ENCODE results near the gene VPS35L. TPM values are rescaled to one million over a fixed set of nuclear protein-coding genes. Genes with fewer than 3 reads are reported as not detected.
A peak's percentile ranks its signal among the peaks of the same experiment; 100 is the strongest.
"Not testable (repeated sequence)": the region's sequence is repeated elsewhere in the genome, so short reads cannot be mapped to it uniquely, and the experiment has no call there.

VPS35L gene
- polyA plus RNA-seq, 1 donor: 53.2 TPM

DNA sequence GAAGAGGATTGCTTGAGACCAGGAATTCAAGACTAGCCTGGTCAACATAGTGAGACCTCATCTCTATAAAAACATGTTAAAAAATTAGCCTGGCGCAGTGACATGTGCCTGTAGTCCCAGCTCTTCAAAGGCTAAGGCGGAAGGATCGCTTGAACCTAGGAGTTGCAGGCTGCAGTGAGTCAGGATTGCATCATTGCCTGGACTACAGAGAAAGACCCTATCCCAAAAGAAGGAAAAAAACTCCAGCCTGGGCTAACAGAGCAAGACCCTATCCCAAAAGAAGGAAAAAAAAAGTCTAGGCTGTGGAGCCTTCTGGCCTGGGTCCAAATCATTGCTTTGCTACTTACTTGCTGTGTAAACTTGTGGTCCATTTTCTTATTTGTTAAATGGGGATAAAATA is 26.8 kb upstream of the VPS35L start:
- Histone ChIP-seq H3K4me3 (ENCODE audit: low read length) (no peak overlapping the region), H3K27ac (ENCODE audit: low read length) (no peak overlapping the region), H3K36me3 (ENCODE audit: control insufficient read depth, insufficient read depth, low read length) (peaks cover 16% of the 10 kb centered on the region), H3K9me3 (ENCODE audit: control insufficient read depth, low read depth, low read length) (no peaks in the 10 kb centered on the region), H3K4me1 (ENCODE audit: control insufficient read depth, insufficient read depth, low read length) (peaks cover 6% of the 10 kb centered on the region), H3K27me3 (ENCODE audit: control insufficient read depth, insufficient read depth, low read length) (no peaks in the 10 kb centered on the region)
- WGBS (ENCODE audit: insufficient coverage, low lambda C conversion rate): 100% methylated on average over 2 of the region's 3 CpGs
- no peak for DNase-seq

DNA sequence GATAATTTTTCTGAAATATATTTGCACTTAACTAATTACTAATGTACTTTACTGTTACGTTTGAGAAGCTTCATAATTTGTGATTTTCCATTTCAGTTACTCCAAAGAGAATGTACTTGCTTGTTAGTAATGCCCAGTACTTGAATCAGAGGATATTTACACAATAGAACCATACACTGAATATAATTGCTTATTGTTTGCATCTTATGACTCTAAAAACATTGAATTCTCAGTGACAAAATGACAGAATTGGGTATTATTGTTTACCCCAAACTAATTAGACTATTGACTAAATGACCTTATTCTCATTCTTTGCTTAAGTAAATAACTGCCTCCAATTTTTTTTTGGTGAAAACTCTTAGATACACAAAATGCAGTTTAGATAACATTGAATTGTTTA is 22.9 kb upstream of the VPS35L start:
- no CpG with 5 or more reads among the region's 1 CpG for WGBS (ENCODE audit: insufficient coverage, low lambda C conversion rate)
- H3K36me3 ChIP-seq (ENCODE audit: control insufficient read depth, insufficient read depth, low read length): peaks cover 30% of the 10 kb centered on the region

DNA sequence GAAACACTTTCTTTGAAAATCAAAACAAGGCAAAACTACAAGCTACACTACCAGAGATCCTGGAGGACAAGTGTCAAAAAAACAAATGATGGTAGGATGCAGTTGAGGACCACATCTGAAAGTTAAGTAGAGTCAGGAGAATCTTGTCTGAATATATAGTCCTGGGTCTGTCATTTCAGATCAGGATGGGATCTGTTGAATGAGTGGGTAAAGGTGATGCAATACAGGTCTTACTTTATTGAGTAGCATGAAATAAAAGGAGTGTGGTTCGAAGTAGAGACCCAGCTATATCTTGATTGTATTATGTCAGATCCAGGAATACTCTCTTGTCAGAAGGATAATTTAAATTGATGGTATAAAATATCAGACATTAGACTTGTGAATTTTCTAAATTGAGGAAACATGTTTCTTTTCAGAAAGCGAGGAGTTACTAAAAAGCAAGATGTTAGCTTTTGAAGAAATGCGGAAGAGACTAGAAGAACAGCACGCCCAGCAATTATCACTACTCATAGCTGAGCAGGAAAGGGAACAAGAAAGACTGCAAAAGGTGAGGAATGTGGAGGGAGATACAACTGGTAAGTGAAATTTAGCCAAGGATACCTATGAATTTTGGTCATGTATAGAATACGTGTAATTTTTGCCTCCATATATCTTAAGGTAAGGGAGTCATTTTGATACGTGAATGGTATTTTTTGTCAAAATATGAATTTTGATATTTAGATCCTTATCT is 15.1 kb upstream of the VPS35L start:
- Histone ChIP-seq H3K27me3 (ENCODE audit: control insufficient read depth, insufficient read depth, low read length) (no peaks in the 10 kb centered on the region), H3K4me1 (ENCODE audit: control insufficient read depth, insufficient read depth, low read length) (no peaks in the 10 kb centered on the region), H3K36me3 (ENCODE audit: control insufficient read depth, insufficient read depth, low read length) (peaks cover 32% of the 10 kb centered on the region), H3K27ac (ENCODE audit: low read length) (no peak overlapping the region), H3K4me3 (ENCODE audit: low read length) (no peak overlapping the region), H3K9me3 (ENCODE audit: control insufficient read depth, low read depth, low read length) (no peaks in the 10 kb centered on the region)
- WGBS (ENCODE audit: insufficient coverage, low lambda C conversion rate): 100% methylated on average over 4 of the region's 6 CpGs
- no peak for DNase-seq

More for the DNA sequence above, 22.9 kb upstream of the VPS35L start:
- Histone ChIP-seq H3K27ac (ENCODE audit: low read length) (no peak overlapping the region), H3K4me3 (ENCODE audit: low read length) (no peak overlapping the region), H3K27me3 (ENCODE audit: control insufficient read depth, insufficient read depth, low read length) (no peaks in the 10 kb centered on the region), H3K4me1 (ENCODE audit: control insufficient read depth, insufficient read depth, low read length) (no peaks in the 10 kb centered on the region), H3K9me3 (ENCODE audit: control insufficient read depth, low read depth, low read length) (no peaks in the 10 kb centered on the region)
- no peak for DNase-seq

DNA sequence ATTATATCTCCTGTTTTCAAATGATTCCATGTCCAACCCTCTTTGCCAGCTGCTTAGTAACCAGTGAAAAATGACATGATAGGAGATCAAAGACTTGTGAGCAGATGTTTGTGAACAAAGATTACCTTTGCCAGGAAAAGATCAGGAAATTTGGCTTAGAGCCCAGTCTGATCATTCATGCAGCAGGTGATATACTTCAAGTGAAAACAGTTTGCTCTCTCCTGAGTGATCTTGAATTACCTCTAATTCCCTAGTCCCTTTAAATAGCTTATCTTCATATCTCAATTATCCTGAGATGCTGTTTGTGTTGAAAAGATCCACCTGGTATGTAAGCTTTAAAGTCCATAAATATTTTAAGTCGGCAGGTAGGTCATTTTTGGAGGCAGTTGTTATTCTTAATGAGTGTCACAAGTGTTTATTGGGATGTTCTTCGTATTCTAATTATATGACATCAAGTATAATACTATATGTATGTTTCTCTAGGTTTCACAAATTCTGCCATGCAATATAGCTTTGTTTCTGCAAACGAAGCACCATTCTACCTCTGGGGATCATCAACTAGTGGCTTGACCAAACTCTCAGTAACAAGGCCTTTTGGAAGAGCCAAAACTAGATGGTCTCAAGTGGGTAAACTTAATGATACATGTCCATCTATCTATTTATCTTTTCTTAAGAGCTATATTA is 13.2 kb upstream of the VPS35L start:
- WGBS (ENCODE audit: insufficient coverage, low lambda C conversion rate): no CpG with 5 or more reads among the region's 3 CpGs
- peak in 1 of 2 donors; percentile 71 for DNase-seq
- no peaks in the 10 kb centered on the region for H3K9me3 ChIP-seq (ENCODE audit: control insufficient read depth, low read depth, low read length)

DNA sequence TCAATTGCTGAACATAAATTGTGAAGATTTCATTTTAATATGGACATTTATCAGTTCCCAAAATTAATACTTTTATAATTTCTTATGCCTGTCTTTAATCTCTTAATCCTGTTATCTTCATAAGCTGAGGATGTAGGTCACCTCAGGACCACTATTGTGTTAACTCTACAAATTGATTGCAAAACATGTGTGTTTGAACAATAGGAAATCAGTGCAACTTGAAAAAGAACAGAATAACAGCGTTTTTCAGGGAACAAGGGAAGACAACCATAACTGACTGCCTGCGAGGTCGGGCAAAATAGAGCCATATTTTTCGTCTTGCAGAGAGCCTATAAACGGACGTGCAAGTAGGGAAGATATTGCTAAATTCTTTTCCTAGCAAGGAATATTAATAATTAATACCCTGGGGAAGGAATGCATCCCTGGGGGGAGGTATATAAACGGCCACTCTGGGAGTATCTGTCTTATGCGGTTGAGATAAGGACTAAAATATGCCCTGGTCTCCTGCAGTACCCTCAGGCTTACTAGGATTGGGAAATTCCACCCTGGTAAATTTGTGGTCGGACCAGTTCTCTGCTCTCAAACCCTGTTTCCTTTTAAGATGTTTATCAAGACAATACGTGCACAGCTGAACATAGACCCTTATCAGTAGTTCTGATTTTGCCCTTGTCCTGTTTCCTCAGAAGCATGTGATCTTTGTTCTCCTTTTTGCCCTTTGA is 12.1 kb upstream of the VPS35L start:
- not testable (repeated sequence) for H3K9me3 ChIP-seq (ENCODE audit: control insufficient read depth, low read depth, low read length); H3K27ac ChIP-seq (ENCODE audit: low read length); H3K4me3 ChIP-seq (ENCODE audit: low read length); H3K4me1 ChIP-seq (ENCODE audit: control insufficient read depth, insufficient read depth, low read length); H3K27me3 ChIP-seq (ENCODE audit: control insufficient read depth, insufficient read depth, low read length); DNase-seq
- H3K36me3 ChIP-seq (ENCODE audit: control insufficient read depth, insufficient read depth, low read length): peaks cover 23% of the 10 kb centered on the region
- 94% methylated on average over 3 of the region's 10 CpGs for WGBS (ENCODE audit: insufficient coverage, low lambda C conversion rate)

More for the DNA sequence above, 13.2 kb upstream of the VPS35L start:
- Histone ChIP-seq H3K4me3 (ENCODE audit: low read length) (no peak overlapping the region), H3K36me3 (ENCODE audit: control insufficient read depth, insufficient read depth, low read length) (peaks cover 20% of the 10 kb centered on the region), H3K27me3 (ENCODE audit: control insufficient read depth, insufficient read depth, low read length) (no peaks in the 10 kb centered on the region), H3K4me1 (ENCODE audit: control insufficient read depth, insufficient read depth, low read length) (no peaks in the 10 kb centered on the region), H3K27ac (ENCODE audit: low read length) (no peak overlapping the region)

DNA sequence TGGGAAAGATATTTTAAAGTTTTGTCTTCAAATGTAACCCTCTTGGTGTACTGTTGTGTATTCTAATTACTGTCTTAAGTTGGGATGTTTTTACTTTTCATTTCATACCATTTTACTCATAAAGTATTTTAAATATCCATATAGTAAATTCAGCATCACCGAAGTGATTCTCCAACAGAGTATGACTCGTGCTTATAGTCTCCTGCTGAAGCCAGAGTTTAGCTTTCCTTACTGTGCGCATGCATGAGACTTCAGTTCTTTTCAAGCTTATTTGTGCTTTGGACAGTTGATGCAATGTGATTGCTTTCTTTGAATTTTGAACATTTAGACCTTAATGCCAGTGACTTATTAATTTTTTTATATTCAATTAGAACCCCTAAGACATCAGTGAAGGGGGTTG is 7.4 kb upstream of the VPS35L start:
- no peaks in the 10 kb centered on the region for H3K4me1 ChIP-seq (ENCODE audit: control insufficient read depth, insufficient read depth, low read length)
- peaks cover 27% of the 10 kb centered on the region for H3K36me3 ChIP-seq (ENCODE audit: control insufficient read depth, insufficient read depth, low read length)
- H3K27ac ChIP-seq (ENCODE audit: low read length): no peak overlapping the region
- no peak for DNase-seq
- no peak overlapping the region for H3K4me3 ChIP-seq (ENCODE audit: low read length)
- no peaks in the 10 kb centered on the region for H3K9me3 ChIP-seq (ENCODE audit: control insufficient read depth, low read depth, low read length)
- WGBS (ENCODE audit: insufficient coverage, low lambda C conversion rate): 100% methylated on average over 1 of the region's 3 CpGs
- H3K27me3 ChIP-seq (ENCODE audit: control insufficient read depth, insufficient read depth, low read length): no peaks in the 10 kb centered on the region

DNA sequence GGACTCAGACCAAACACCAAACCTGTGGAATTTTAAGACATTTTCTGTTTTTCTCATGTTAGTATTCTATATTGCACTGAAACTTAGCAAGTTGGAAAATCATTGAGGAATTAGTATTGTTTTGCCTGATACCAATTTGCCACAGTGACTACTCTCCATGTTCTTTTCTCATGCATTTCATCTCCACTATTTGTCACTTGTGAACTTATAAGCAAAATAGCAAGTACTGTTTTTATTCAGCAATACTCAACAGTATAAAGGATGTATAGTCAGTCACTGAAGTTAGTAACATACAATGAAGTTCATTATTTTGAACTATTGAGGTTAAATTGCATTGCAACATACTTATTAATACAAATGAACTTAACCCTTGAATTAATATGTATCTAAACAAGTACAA is 5.8 kb upstream of the VPS35L start:
- no peak overlapping the region for H3K4me3 ChIP-seq (ENCODE audit: low read length)
- H3K4me1 ChIP-seq (ENCODE audit: control insufficient read depth, insufficient read depth, low read length): no peaks in the 10 kb centered on the region
- no peaks in the 10 kb centered on the region for H3K9me3 ChIP-seq (ENCODE audit: control insufficient read depth, low read depth, low read length)
- no peak for DNase-seq
- peaks cover 21% of the 10 kb centered on the region for H3K36me3 ChIP-seq (ENCODE audit: control insufficient read depth, insufficient read depth, low read length)
- no peak overlapping the region for H3K27ac ChIP-seq (ENCODE audit: low read length)
- no peaks in the 10 kb centered on the region for H3K27me3 ChIP-seq (ENCODE audit: control insufficient read depth, insufficient read depth, low read length)

DNA sequence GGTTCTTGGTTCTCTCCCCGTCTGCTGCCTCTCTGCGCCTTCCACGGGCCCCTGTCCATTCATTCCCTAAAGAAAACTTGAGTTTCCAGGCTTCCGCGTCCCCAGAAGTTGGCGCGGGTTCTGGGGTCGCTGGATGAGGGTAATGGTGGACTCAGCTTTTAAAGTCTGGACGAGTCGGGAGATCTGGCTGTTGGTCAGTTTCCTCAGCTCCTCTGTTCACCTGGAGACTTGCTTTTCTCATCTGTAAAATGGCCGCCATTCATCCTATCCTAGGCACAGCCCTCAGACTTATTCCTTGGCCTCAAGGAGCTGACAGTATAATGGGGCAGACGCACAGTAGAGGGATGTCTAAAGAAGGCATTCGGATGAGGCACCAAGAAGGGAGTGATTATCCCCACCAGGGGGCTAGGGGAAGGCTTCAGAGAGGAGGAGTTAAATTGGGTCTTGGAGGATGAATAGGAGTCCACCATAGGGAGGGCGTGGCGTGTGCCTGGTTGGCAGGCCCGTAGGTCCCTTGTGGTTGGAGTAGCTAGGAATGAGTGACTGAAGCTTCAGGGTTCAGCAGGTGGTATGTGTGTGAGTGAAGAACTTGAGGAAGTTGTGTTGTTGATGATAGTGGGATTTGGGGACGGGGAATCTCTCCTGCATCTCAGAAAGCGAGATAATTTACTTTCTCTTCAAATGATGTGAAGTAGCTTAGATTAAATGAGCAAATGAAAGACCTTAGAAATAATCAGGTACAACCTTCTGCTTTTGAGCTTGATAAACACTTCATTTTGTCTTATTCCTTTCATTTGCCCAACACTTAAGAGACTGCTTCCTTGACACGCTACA is 652 bp downstream of the VPS35L start:
- H3K9me3 ChIP-seq (ENCODE audit: control insufficient read depth, low read depth, low read length): no peaks in the 10 kb centered on the region
- no CpG with 5 or more reads among the region's 19 CpGs for WGBS (ENCODE audit: insufficient coverage, low lambda C conversion rate)
- DNase-seq: peak; percentile 8 to 52
- H3K4me1 ChIP-seq (ENCODE audit: control insufficient read depth, insufficient read depth, low read length): peaks cover 4% of the 10 kb centered on the region
- no peaks in the 10 kb centered on the region for H3K27me3 ChIP-seq (ENCODE audit: control insufficient read depth, insufficient read depth, low read length)
- peak overlapping the region; percentile 78 for H3K4me3 ChIP-seq (ENCODE audit: low read length)
- H3K36me3 ChIP-seq (ENCODE audit: control insufficient read depth, insufficient read depth, low read length): peaks cover 2% of the 10 kb centered on the region
- H3K27ac ChIP-seq (ENCODE audit: low read length): peak overlapping the region; percentile 96

DNA sequence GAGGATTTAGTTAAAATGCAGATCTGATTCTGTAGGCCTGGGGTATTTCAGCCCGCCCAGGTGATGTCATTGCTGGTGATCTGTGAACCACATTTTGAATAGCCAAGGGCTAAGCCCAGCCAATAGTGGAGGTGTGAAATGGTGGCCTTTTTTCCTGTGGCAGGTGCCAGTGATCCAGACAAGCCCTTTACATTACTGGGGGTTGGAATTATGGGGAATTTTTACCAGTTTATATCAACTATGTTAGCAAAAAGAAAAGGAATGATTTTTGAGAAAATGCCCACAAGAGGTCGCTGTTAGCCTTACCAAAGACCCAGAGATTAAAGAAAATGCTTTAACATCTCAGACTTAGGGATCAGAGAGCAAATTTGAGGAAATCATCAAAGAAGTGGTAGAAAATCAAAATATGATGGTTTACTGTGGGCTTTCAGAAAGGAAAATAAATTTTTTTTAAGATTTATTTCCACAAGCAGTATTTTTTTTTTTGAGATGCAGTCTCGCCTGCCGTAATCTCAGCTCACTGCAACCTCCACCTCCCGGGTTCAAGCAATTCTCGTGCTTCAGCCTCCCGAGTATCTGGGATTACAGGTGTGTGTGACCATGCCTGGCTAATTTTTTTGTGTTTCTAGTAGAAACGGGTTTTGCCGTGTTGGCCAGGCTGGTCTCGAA is 3.9 kb downstream of the VPS35L start:
- Histone ChIP-seq H3K9me3 (ENCODE audit: control insufficient read depth, low read depth, low read length) (no peaks in the 10 kb centered on the region), H3K4me1 (ENCODE audit: control insufficient read depth, insufficient read depth, low read length) (peaks cover 4% of the 10 kb centered on the region), H3K27ac (ENCODE audit: low read length) (no peak overlapping the region), H3K36me3 (ENCODE audit: control insufficient read depth, insufficient read depth, low read length) (peaks cover 2% of the 10 kb centered on the region), H3K4me3 (ENCODE audit: low read length) (no peak overlapping the region), H3K27me3 (ENCODE audit: control insufficient read depth, insufficient read depth, low read length) (no peaks in the 10 kb centered on the region)
- peak in 1 of 2 donors; percentile 30 for DNase-seq
- WGBS (ENCODE audit: insufficient coverage, low lambda C conversion rate): 0% methylated on average over 1 of the region's 10 CpGs

Measured in large intestine (tissue), 3 donors.